GM12874 (cell line): ENCODE measurements around the gene OBSCN.

Experiments used
- TF ChIP-seq, protein P1 (sequence below): IDR thresholded peaks from 2 replicates; pipeline ENCODE4 v1.5.1; 2011; ENCODE audit warnings: low read depth, mild to moderate bottlenecking, control low read depth, low read length, moderate library complexity; ENCODE audit not compliant: insufficient read depth

The OBSCN gene

DNA sequence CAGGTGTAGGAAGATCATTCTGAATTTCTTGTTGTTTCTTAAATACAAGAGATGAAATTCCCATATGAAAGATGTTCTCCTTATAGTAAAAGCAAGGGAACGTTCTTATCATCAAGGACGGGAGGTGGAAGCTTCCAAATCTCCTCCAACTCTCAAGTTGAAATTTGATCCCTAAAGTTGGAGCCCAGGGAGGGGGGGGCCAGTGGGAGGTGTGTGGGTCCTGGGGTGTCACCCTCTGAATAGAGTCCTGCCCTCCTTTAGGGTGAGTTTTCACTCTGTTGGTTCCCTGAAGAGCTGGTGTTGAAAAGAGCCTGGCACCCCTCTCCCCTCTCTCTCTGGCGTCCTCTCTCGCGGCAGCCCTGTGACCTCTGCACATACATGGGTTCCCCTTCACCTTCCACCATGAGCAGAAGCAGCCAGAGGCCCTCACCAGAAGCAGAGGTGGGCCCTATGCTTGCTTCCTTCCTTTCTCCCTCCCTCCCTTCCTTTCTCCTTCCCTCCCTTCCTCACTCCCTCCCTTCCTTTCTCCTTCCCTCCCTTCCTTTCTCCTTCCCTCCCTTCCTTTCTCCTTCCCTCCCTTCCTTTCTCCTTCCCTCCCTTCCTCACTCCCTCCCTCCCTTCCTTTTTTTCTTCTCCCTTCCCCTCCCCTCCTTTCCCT is 218.8 kb downstream of the OBSCN start:
- TF ChIP-seq, protein P1, sequence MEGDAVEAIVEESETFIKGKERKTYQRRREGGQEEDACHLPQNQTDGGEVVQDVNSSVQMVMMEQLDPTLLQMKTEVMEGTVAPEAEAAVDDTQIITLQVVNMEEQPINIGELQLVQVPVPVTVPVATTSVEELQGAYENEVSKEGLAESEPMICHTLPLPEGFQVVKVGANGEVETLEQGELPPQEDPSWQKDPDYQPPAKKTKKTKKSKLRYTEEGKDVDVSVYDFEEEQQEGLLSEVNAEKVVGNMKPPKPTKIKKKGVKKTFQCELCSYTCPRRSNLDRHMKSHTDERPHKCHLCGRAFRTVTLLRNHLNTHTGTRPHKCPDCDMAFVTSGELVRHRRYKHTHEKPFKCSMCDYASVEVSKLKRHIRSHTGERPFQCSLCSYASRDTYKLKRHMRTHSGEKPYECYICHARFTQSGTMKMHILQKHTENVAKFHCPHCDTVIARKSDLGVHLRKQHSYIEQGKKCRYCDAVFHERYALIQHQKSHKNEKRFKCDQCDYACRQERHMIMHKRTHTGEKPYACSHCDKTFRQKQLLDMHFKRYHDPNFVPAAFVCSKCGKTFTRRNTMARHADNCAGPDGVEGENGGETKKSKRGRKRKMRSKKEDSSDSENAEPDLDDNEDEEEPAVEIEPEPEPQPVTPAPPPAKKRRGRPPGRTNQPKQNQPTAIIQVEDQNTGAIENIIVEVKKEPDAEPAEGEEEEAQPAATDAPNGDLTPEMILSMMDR = no peak

DNA sequence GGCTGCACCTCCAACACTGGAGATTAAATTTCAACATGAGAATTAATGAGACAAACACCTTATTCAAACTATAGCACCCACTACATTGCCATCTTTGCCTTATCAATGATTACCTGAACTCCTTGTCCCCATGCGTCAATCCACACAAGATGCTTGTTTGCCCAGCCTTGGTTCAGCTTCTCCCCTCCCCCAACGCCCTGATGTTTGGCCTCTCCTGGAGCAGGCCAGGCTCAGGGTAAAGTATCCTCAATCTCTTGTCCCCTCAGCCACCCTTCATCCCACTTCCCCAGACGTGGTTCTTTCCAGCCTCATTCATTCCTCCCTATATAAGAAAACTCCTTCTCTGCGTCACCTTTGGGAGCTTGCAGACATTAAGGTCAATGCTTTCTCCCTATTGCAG is 220.6 kb downstream of the OBSCN start:
- TF ChIP-seq, protein P1 = no peak
